Mucosa of rectum (tissue), 2 donors: ENCODE measurements around the gene COL17A1.

Source experiments
- H3K27ac ChIP-seq, 2 donors: one replicate each; pipeline ENCODE4 v1.7.0; 2013; ENCODE audit warnings: inconsistent platforms in 2 of 2, low read depth in 2 of 2, low read length in 2 of 2
- H3K27me3 ChIP-seq, 2 donors: one replicate each; pipeline ENCODE4 v1.7.0; 2013; ENCODE audit warnings: low read length in 2 of 2; ENCODE audit not compliant: control insufficient read depth in 2 of 2, insufficient read depth in 2 of 2
- H3K36me3 ChIP-seq, 2 donors: one replicate each; pipeline ENCODE4 v1.7.0; 2013; ENCODE audit warnings: low read length in 2 of 2; ENCODE audit not compliant: control insufficient read depth in 2 of 2, insufficient read depth in 2 of 2
- H3K4me1 ChIP-seq, 2 donors: one replicate each; pipeline ENCODE4 v1.7.0; 2013; ENCODE audit warnings: low read length in 2 of 2, mild to moderate bottlenecking in 1 of 2; ENCODE audit not compliant: control insufficient read depth in 2 of 2, insufficient read depth in 2 of 2
- H3K4me3 ChIP-seq, 2 donors: one replicate each; pipeline ENCODE4 v1.7.0; 2013; ENCODE audit warnings: low read length in 2 of 2
- H3K9ac ChIP-seq, 2 donors: one replicate each; pipeline ENCODE4 v1.7.0; 2013; ENCODE audit warnings: low read length in 2 of 2, low read depth in 1 of 2, mild to moderate bottlenecking in 1 of 2
- H3K9me3 ChIP-seq, 2 donors: one replicate each; pipeline ENCODE4 v1.7.0; 2013; ENCODE audit warnings: low read length in 2 of 2; ENCODE audit not compliant: control insufficient read depth in 2 of 2
- donor health status: healthy.
- donor health status: Normal muscosa, but diverticular disease.

Gene COL17A1

GRCh38 chr10:104035194-104036068 lies 50.2 kb downstream of the COL17A1 start:
- Histone ChIP-seq H3K36me3 (peaks cover 15 to 35% of the 10 kb centered on the region in 2 donors), H3K27me3 (no peaks in the 10 kb centered on the region), H3K9ac (no peak overlapping the region), H3K4me3 (no peak overlapping the region), H3K9me3 (no peaks in the 10 kb centered on the region), H3K4me1 (no peaks in the 10 kb centered on the region), H3K27ac (no peak overlapping the region)

- H3K9me3 ChIP-seq, result no peaks in the 10 kb centered on the region
Observed at GRCh38 chr10:104034401-104035193, 51.1 kb downstream of the COL17A1 start.

GRCh38 chr10:104033966-104034365 lies 51.7 kb downstream of the COL17A1 start:
- H3K4me1 ChIP-seq, result no peaks in the 10 kb centered on the region
- H3K9me3 ChIP-seq, result no peaks in the 10 kb centered on the region
- no peak overlapping the region for H3K27ac ChIP-seq
- H3K27me3 ChIP-seq, result no peaks in the 10 kb centered on the region
- no peak overlapping the region for H3K9ac ChIP-seq
- H3K36me3 ChIP-seq, result peaks cover 18 to 35% of the 10 kb centered on the region in 2 donors
- H3K4me3 ChIP-seq, result no peak overlapping the region

More at GRCh38 chr10:104034401-104035193, 51.1 kb downstream of the COL17A1 start:
- no peaks in the 10 kb centered on the region for H3K4me1 ChIP-seq
- H3K27ac ChIP-seq, result no peak overlapping the region
- H3K4me3 ChIP-seq, result no peak overlapping the region
- no peaks in the 10 kb centered on the region for H3K27me3 ChIP-seq
- H3K9ac ChIP-seq, result no peak overlapping the region
- peaks cover 16 to 35% of the 10 kb centered on the region in 2 donors for H3K36me3 ChIP-seq

GRCh38 chr10:104033401-104033930 lies 52.2 kb downstream of the COL17A1 start:
- H3K4me3 ChIP-seq, result no peak overlapping the region
- no peak overlapping the region for H3K27ac ChIP-seq
- H3K36me3 ChIP-seq, result peaks cover 18 to 39% of the 10 kb centered on the region in 2 donors
- H3K27me3 ChIP-seq, result no peaks in the 10 kb centered on the region
- H3K9ac ChIP-seq, result no peak overlapping the region
- H3K4me1 ChIP-seq, result no peaks in the 10 kb centered on the region
- no peaks in the 10 kb centered on the region for H3K9me3 ChIP-seq

GRCh38 chr10:104032144-104032775 lies 53.4 kb downstream of the COL17A1 start:
- Histone ChIP-seq H3K9me3 (no peaks in the 10 kb centered on the region), H3K4me1 (no peaks in the 10 kb centered on the region), H3K4me3 (no peak overlapping the region), H3K36me3 (peaks cover 22 to 41% of the 10 kb centered on the region in 2 donors), H3K27ac (no peak overlapping the region), H3K9ac (no peak overlapping the region), H3K27me3 (no peaks in the 10 kb centered on the region)

GRCh38 chr10:104031631-104032030 lies 54.0 kb downstream of the COL17A1 start:
- no peaks in the 10 kb centered on the region for H3K9me3 ChIP-seq

GRCh38 chr10:104029521-104029860 lies 56.2 kb downstream of the COL17A1 start:
- H3K36me3 ChIP-seq, result peaks cover 34 to 46% of the 10 kb centered on the region in 2 donors
- H3K4me3 ChIP-seq, result no peak overlapping the region
- no peak overlapping the region for H3K27ac ChIP-seq
- H3K9ac ChIP-seq, result no peak overlapping the region
- no peaks in the 10 kb centered on the region for H3K9me3 ChIP-seq
- H3K4me1 ChIP-seq, result no peaks in the 10 kb centered on the region
- H3K27me3 ChIP-seq, result no peaks in the 10 kb centered on the region

More at GRCh38 chr10:104031631-104032030, 54.0 kb downstream of the COL17A1 start:
- H3K4me3 ChIP-seq, result no peak overlapping the region
- no peaks in the 10 kb centered on the region for H3K27me3 ChIP-seq
- peaks cover 21 to 40% of the 10 kb centered on the region in 2 donors for H3K36me3 ChIP-seq
- no peaks in the 10 kb centered on the region for H3K4me1 ChIP-seq
- no peak overlapping the region for H3K9ac ChIP-seq
- no peak overlapping the region for H3K27ac ChIP-seq

- no peaks in the 10 kb centered on the region for H3K27me3 ChIP-seq
- H3K4me1 ChIP-seq, result no peaks in the 10 kb centered on the region
- H3K4me3 ChIP-seq, result no peak overlapping the region
- H3K9me3 ChIP-seq, result no peaks in the 10 kb centered on the region
- H3K27ac ChIP-seq, result no peak overlapping the region
- no peak overlapping the region for H3K9ac ChIP-seq
- peaks cover 39 to 51% of the 10 kb centered on the region in 2 donors for H3K36me3 ChIP-seq
Observed at GRCh38 chr10:104028823-104029520, 56.7 kb downstream of the COL17A1 start.

- H3K27me3 ChIP-seq, result no peaks in the 10 kb centered on the region
- peaks cover 44 to 54% of the 10 kb centered on the region in 2 donors for H3K36me3 ChIP-seq
- H3K9me3 ChIP-seq, result no peaks in the 10 kb centered on the region
- H3K9ac ChIP-seq, result no peak overlapping the region
- no peaks in the 10 kb centered on the region for H3K4me1 ChIP-seq
- no peak overlapping the region for H3K27ac ChIP-seq
- H3K4me3 ChIP-seq, result no peak overlapping the region
Observed at GRCh38 chr10:104028146-104028545, 57.5 kb downstream of the COL17A1 start.
